Measurements from ENCODE around the gene IL20.

IL20 gene

DNA sequence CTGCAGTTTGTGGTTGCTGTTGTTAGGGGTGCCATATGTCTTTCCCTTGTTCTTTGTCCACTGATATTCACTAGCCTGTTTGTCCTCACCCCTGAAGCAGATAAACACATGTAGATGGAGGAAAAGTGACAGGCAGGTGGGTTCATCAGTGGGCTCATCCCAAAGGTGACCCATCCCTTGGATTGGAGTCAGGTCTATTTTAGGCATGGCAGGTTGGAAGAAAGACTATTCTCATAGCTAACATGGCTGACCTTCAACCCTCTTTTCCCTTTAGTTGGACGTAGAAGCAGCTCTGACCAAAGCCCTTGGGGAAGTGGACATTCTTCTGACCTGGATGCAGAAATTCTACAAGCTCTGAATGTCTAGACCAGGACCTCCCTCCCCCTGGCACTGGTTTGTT, 37.3 kb downstream of the IL20 start:
- no peak overlapping the region for H3K14ac ChIP-seq (ENCODE audit: low read length)
- DNase-seq (ENCODE audit: low spot score), result no peak
- no peak overlapping the region for H2BK15ac ChIP-seq (ENCODE audit: low read length)
- no peak overlapping the region for H2BK5ac ChIP-seq (ENCODE audit: low read length)
- no peak overlapping the region for H2AFZ ChIP-seq (ENCODE audit: low read length)
- no peaks in the 10 kb centered on the region for H3K79me1 ChIP-seq (ENCODE audit: low read depth, low read length)
- peaks cover 0 to 8% of the 10 kb centered on the region in 2 donors for H3K4me1 ChIP-seq (ENCODE audit: control insufficient read depth in 2 of 2, insufficient read depth in 1 of 2, low read depth in 1 of 2, low read length in 2 of 2)
- no peak overlapping the region for H3K23ac ChIP-seq (ENCODE audit: low read depth, low read length, poor library complexity)
- peaks cover 0 to 16% (median under 1%) of the 10 kb centered on the region in 3 experiments for H3K27me3 ChIP-seq (ENCODE audit: control insufficient read depth in 3 of 3, insufficient read depth in 3 of 3, low read depth in 1 of 3, low read length in 3 of 3)
- no CpG with 5 or more reads among the region's 1 CpG for WGBS, 2 donors (ENCODE audit: extremely low coverage in 2 of 2, insufficient read length in 2 of 2, insufficient replicate concordance in 1 of 2)
- no peak overlapping the region for H3K18ac ChIP-seq (ENCODE audit: low read length)
- no peak overlapping the region for H3K4ac ChIP-seq (ENCODE audit: low read length)
- no peak overlapping the region for H3K27ac ChIP-seq (replicated peaks; ENCODE audit: low read length)
- no peak overlapping the region for H2BK120ac ChIP-seq (ENCODE audit: low read depth, low read length)
- no peak overlapping the region for H2BK12ac ChIP-seq (ENCODE audit: low read length)
- no peaks in the 10 kb centered on the region for H3K36me3 ChIP-seq (replicated peaks in 1 of 2; ENCODE audit: control insufficient read depth in 2 of 2, insufficient read depth in 2 of 2, low read length in 2 of 2)
- H3K4me2 ChIP-seq (ENCODE audit: insufficient read depth, low read length, poor library complexity, severe bottlenecking), result no peak overlapping the region
- H2AK5ac ChIP-seq (ENCODE audit: low read depth, low read length), result no peak overlapping the region
- no peak overlapping the region for H4K8ac ChIP-seq (ENCODE audit: low read depth, low read length)
- H3K9ac ChIP-seq (ENCODE audit: low read depth, low read length, poor library complexity), result no peak overlapping the region
- no peak overlapping the region for H4K91ac ChIP-seq (ENCODE audit: low read depth, low read length, poor library complexity)
- no peak overlapping the region for H3K4me3 ChIP-seq (ENCODE audit: low read length in 2 of 2)
- no peaks in the 10 kb centered on the region for H3K9me3 ChIP-seq (replicated peaks in 1 of 2; ENCODE audit: control insufficient read depth in 2 of 2, insufficient read depth in 1 of 2, low read depth in 1 of 2, low read length in 2 of 2)

DNA sequence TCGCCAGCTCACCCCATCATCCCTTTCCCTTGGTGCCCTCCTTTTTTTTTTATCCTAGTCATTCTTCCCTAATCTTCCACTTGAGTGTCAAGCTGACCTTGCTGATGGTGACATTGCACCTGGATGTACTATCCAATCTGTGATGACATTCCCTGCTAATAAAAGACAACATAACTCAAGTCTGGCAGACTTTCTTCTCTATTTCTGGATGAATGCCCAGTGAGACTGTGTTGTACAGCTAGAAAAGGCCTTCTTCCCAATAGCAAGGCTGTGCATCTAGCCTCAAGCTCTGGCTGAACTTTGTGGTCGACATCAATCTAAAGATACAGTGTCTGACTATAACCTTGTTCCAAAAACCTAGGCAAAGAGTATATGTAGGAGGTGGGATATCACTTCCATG, 38.3 kb downstream of the IL20 start:
- Histone ChIP-seq H3K27me3 (ENCODE audit: control insufficient read depth in 3 of 3, insufficient read depth in 3 of 3, low read depth in 1 of 3, low read length in 3 of 3) (peaks cover 0 to 26% (median 10%) of the 10 kb centered on the region in 3 experiments), H2BK5ac (ENCODE audit: low read length) (no peak overlapping the region), H3K14ac (ENCODE audit: low read length) (no peak overlapping the region), H4K91ac (ENCODE audit: low read depth, low read length, poor library complexity) (no peak overlapping the region), H2AK5ac (ENCODE audit: low read depth, low read length) (no peak overlapping the region), H2BK120ac (ENCODE audit: low read depth, low read length) (no peak overlapping the region), H3K9ac (ENCODE audit: low read depth, low read length, poor library complexity) (no peak overlapping the region), H3K23ac (ENCODE audit: low read depth, low read length, poor library complexity) (no peak overlapping the region), H3K4me2 (ENCODE audit: insufficient read depth, low read length, poor library complexity, severe bottlenecking) (no peak overlapping the region), H3K27ac (replicated peaks; ENCODE audit: low read length) (no peak overlapping the region), H4K8ac (ENCODE audit: low read depth, low read length) (no peak overlapping the region), H3K4me3 (ENCODE audit: low read length in 2 of 2) (no peak overlapping the region), H3K9me3 (replicated peaks in 1 of 2; ENCODE audit: control insufficient read depth in 2 of 2, insufficient read depth in 1 of 2, low read depth in 1 of 2, low read length in 2 of 2) (no peaks in the 10 kb centered on the region), H3K4ac (ENCODE audit: low read length) (no peak overlapping the region), H2BK12ac (ENCODE audit: low read length) (no peak overlapping the region), H2AFZ (ENCODE audit: low read length) (no peak overlapping the region), H3K4me1 (ENCODE audit: control insufficient read depth in 2 of 2, insufficient read depth in 1 of 2, low read depth in 1 of 2, low read length in 2 of 2) (peaks cover 0 to 3% of the 10 kb centered on the region in 2 donors), H3K79me1 (ENCODE audit: low read depth, low read length) (no peaks in the 10 kb centered on the region), H3K36me3 (replicated peaks in 1 of 2; ENCODE audit: control insufficient read depth in 2 of 2, insufficient read depth in 2 of 2, low read length in 2 of 2) (no peaks in the 10 kb centered on the region), H2BK15ac (ENCODE audit: low read length) (no peak overlapping the region), H3K18ac (ENCODE audit: low read length) (no peak overlapping the region)
- no peak for DNase-seq (ENCODE audit: low spot score)
- no CpG with 5 or more reads among the region's 2 CpGs for WGBS, 2 donors (ENCODE audit: extremely low coverage in 2 of 2, insufficient read length in 2 of 2, insufficient replicate concordance in 1 of 2)

DNA sequence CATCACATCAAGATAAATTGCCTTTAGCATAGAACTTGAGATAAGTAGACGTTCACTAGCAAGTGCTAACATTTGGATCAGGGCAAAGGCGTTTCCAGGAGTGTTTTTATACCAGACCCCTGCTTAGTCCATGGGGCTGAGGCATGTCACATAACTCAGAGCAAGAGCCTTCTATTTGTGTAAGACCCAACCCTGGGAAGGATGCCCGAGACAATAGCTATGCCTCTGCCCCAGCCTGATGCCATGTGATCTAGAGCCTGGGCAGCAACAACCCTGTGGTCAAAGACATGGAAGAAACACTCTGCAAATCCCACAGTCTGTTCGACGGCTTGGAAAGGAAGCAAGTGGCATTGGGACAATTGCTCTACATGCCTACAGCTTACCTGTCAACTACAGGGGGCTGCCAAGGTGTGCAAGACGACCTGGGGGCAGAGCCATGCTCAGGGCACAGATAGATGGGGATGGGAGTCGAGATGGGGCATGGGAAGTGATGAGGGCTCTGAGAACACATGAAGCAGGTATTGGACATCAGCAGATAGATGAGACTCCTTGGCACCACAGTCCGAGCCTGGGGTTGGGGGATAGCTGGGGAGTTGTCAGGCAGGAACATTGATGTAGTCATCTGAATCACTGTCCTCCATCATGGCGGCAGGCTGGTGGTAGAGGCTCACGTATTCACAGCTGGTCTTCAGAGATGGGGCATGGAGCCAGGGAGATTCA, 39.2 kb downstream of the IL20 start:
- DNase-seq (ENCODE audit: low spot score), result no peak
- no peak overlapping the region for H3K27ac ChIP-seq (replicated peaks; ENCODE audit: low read length)
- no peak overlapping the region for H4K91ac ChIP-seq (ENCODE audit: low read depth, low read length, poor library complexity)

DNA sequence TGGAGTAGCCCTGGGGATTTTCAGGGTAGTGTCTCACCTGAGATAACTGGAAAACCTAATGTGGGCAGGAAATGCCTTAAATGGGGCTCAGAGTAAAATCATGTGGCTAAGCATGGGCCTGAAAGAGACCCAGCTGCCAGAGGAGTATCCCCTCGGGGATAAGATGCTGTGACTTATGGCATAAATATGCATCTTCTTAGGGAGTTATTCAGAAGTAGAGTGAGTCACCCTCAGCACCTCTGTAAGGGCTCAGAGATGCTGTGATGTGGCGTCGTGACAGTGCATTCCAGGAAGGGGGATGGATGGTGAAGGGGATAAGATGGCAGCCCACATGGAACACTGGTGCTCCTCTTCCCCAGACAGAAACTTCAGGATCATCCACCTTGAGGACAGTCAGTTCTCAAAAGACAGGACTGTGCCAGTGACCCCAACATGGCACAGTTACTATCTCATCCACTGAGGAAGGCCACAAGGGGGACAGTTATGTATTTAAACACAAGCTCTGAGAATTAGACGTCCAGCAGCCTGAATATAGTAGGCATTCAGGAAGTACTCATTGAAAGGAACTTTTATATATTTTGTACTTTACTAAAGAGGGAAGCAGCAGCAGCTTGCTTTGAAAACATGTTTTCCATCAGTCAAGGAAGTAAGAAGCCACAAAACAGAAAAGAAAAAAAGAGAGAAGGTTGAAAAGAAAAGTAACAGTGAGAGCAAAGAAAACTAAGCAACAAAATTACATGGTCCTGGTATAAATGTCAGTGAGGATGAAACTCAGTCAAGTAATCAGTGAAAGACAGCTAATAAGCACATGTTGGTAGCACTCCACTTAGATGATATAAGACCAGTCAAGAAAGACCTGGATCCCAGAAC, 40.1 kb downstream of the IL20 start:
- Histone ChIP-seq H3K27ac (replicated peaks; ENCODE audit: low read length) (no peak overlapping the region), H4K91ac (ENCODE audit: low read depth, low read length, poor library complexity) (no peak overlapping the region)
- no peak for DNase-seq (ENCODE audit: low spot score)

More for the DNA sequence above, 39.2 kb downstream of the IL20 start:
- no peak overlapping the region for H3K4me2 ChIP-seq (ENCODE audit: insufficient read depth, low read length, poor library complexity, severe bottlenecking)
- H2BK120ac ChIP-seq (ENCODE audit: low read depth, low read length), result no peak overlapping the region
- no peak overlapping the region for H3K4me3 ChIP-seq (ENCODE audit: low read length in 2 of 2)
- H3K4me1 ChIP-seq (ENCODE audit: control insufficient read depth in 2 of 2, insufficient read depth in 1 of 2, low read depth in 1 of 2, low read length in 2 of 2), result peaks cover 0 to 3% of the 10 kb centered on the region in 2 donors
- no peaks in the 10 kb centered on the region for H3K9me3 ChIP-seq (replicated peaks in 1 of 2; ENCODE audit: control insufficient read depth in 2 of 2, insufficient read depth in 1 of 2, low read depth in 1 of 2, low read length in 2 of 2)
- no CpG with 5 or more reads among the region's 10 CpGs for whole genome bisulfite sequencing, 2 donors (ENCODE audit: extremely low coverage in 2 of 2, insufficient read length in 2 of 2, insufficient replicate concordance in 1 of 2)
- no peak overlapping the region for H2AFZ ChIP-seq (ENCODE audit: low read length)
- H3K9ac ChIP-seq (ENCODE audit: low read depth, low read length, poor library complexity), result no peak overlapping the region
- H3K27me3 ChIP-seq (ENCODE audit: control insufficient read depth in 3 of 3, insufficient read depth in 3 of 3, low read depth in 1 of 3, low read length in 3 of 3), result peaks cover 2 to 35% (median 19%) of the 10 kb centered on the region in 3 experiments
- H3K79me1 ChIP-seq (ENCODE audit: low read depth, low read length), result no peaks in the 10 kb centered on the region
- H2BK12ac ChIP-seq (ENCODE audit: low read length), result no peak overlapping the region
- no peak overlapping the region for H2AK5ac ChIP-seq (ENCODE audit: low read depth, low read length)
- no peaks in the 10 kb centered on the region for H3K36me3 ChIP-seq (replicated peaks in 1 of 2; ENCODE audit: control insufficient read depth in 2 of 2, insufficient read depth in 2 of 2, low read length in 2 of 2)
- H2BK5ac ChIP-seq (ENCODE audit: low read length), result no peak overlapping the region
- no peak overlapping the region for H2BK15ac ChIP-seq (ENCODE audit: low read length)
- H4K8ac ChIP-seq (ENCODE audit: low read depth, low read length), result no peak overlapping the region
- H3K23ac ChIP-seq (ENCODE audit: low read depth, low read length, poor library complexity), result no peak overlapping the region
- no peak overlapping the region for H3K14ac ChIP-seq (ENCODE audit: low read length)
- no peak overlapping the region for H3K4ac ChIP-seq (ENCODE audit: low read length)
- H3K18ac ChIP-seq (ENCODE audit: low read length), result no peak overlapping the region

More for the DNA sequence above, 40.1 kb downstream of the IL20 start:
- Histone ChIP-seq H2BK12ac (ENCODE audit: low read length) (no peak overlapping the region), H2AK5ac (ENCODE audit: low read depth, low read length) (no peak overlapping the region), H3K4me1 (ENCODE audit: control insufficient read depth in 2 of 2, insufficient read depth in 1 of 2, low read depth in 1 of 2, low read length in 2 of 2) (peaks cover 0 to 5% of the 10 kb centered on the region in 2 donors), H4K8ac (ENCODE audit: low read depth, low read length) (no peak overlapping the region), H3K14ac (ENCODE audit: low read length) (no peak overlapping the region), H3K79me1 (ENCODE audit: low read depth, low read length) (no peaks in the 10 kb centered on the region), H3K27me3 (ENCODE audit: control insufficient read depth in 3 of 3, insufficient read depth in 3 of 3, low read depth in 1 of 3, low read length in 3 of 3) (peaks cover 5 to 44% (median 28%) of the 10 kb centered on the region in 3 experiments), H2BK5ac (ENCODE audit: low read length) (no peak overlapping the region), H3K23ac (ENCODE audit: low read depth, low read length, poor library complexity) (no peak overlapping the region), H2AFZ (ENCODE audit: low read length) (no peak overlapping the region), H2BK120ac (ENCODE audit: low read depth, low read length) (no peak overlapping the region), H3K4me2 (ENCODE audit: insufficient read depth, low read length, poor library complexity, severe bottlenecking) (no peak overlapping the region), H3K9ac (ENCODE audit: low read depth, low read length, poor library complexity) (no peak overlapping the region), H3K4ac (ENCODE audit: low read length) (no peak overlapping the region), H3K9me3 (replicated peaks in 1 of 2; ENCODE audit: control insufficient read depth in 2 of 2, insufficient read depth in 1 of 2, low read depth in 1 of 2, low read length in 2 of 2) (no peaks in the 10 kb centered on the region), H3K4me3 (ENCODE audit: low read length in 2 of 2) (no peak overlapping the region), H3K18ac (ENCODE audit: low read length) (no peak overlapping the region), H3K36me3 (replicated peaks in 1 of 2; ENCODE audit: control insufficient read depth in 2 of 2, insufficient read depth in 2 of 2, low read length in 2 of 2) (no peaks in the 10 kb centered on the region), H2BK15ac (ENCODE audit: low read length) (no peak overlapping the region)
- WGBS, 2 donors (ENCODE audit: extremely low coverage in 2 of 2, insufficient read length in 2 of 2, insufficient replicate concordance in 1 of 2), result no CpG with 5 or more reads among the region's 4 CpGs
